GM10248 (cell line): Measurements from ENCODE around the gene CFAP97.
"Not testable (repeated sequence)": the region's sequence is repeated elsewhere in the genome, so short reads cannot be mapped to it uniquely, and the experiment has no call there.

Experiments used
- CTCF ChIA-PET: fragments of 300-600 bp; sonication (Branson Sonifier 250); formaldehyde crosslinking; extraction: SDS; loops from one replicate; lab custom pipeline; 2021; ENCODE audit warnings: antibody characterized with exemption; lab: Yijun Ruan, JAX
- POLR2A ChIA-PET: fragments of 350-650 bp; sonication (Branson Sonifier 250); formaldehyde crosslinking; extraction: SDS; loops from one replicate; lab custom pipeline; 2020; ENCODE audit warnings: antibody characterized with exemption; lab: Yijun Ruan, JAX
- DNase-seq: peaks from one replicate; pipeline ENCODE4 v3.0.0; 2012; ENCODE audit errors: extremely low spot score
- CTCF ChIP-seq: IDR thresholded peaks from 2 replicates; pipeline ENCODE4 v1.5.1; 2012; ENCODE audit warnings: mild to moderate bottlenecking, low read depth; ENCODE audit errors: extremely low read depth, missing control alignments, control extremely low read depth

Gene CFAP97

GRCh38 chr4:185119927-185120630, 83.7 kb downstream of the CFAP97 start:
- POLR2A ChIA-PET, result no interaction called here
- no peak for DNase-seq
- no peak for TF ChIP-seq CTCF
- CTCF ChIA-PET, result interaction anchor here (3.2 kb wide), 1 partner anchor 15 kb away, joined by 11 read pairs; no protein-coding TSS in a partner anchor

GRCh38 chr4:185119467-185119866, 84.3 kb downstream of the CFAP97 start:
- POLR2A ChIA-PET, result interaction anchor here (0.9 kb wide), 1 partner anchor 24 kb away, joined by 3 read pairs; the partner anchor contains the start of gene SLC25A4
- CTCF ChIA-PET, result interaction anchor here (3.2 kb wide), 1 partner anchor 15 kb away, joined by 11 read pairs; no protein-coding TSS in a partner anchor
- DNase-seq, result not testable (repeated sequence)

- CTCF ChIA-PET, result interaction anchor here (1.0 to 3.2 kb wide), 2 partner anchors 9 to 16 kb away, joined by 3 to 11 read pairs; no protein-coding TSS in a partner anchor
- no peak for TF ChIP-seq CTCF
- DNase-seq, result no peak
- POLR2A ChIA-PET, result interaction anchor here (0.9 kb wide), 1 partner anchor 24 kb away, joined by 3 read pairs; the partner anchor contains the start of gene SLC25A4
Observed at GRCh38 chr4:185118876-185119275, 84.9 kb downstream of the CFAP97 start.

- CTCF ChIA-PET, result interaction anchor here (1.3 to 1.5 kb wide), 2 partner anchors 17 kb away, joined by 3 to 4 read pairs; no protein-coding TSS in a partner anchor
- no peak for DNase-seq
Observed at GRCh38 chr4:185117300-185117934, 86.4 kb downstream of the CFAP97 start.

GRCh38 chr4:185115827-185116232, 88.0 kb downstream of the CFAP97 start:
- no peak for DNase-seq
- ChIA-PET POLR2A (no interaction called here), CTCF (interaction anchor here (0.9 to 1.9 kb wide), 6 partner anchors 11 to 76 kb away, joined by 3 to 5 read pairs (median 4); no protein-coding TSS in a partner anchor)
- no peak for TF ChIP-seq CTCF

More at GRCh38 chr4:185117300-185117934, 86.4 kb downstream of the CFAP97 start:
- POLR2A ChIA-PET, result no interaction called here
- no peak for TF ChIP-seq CTCF

- POLR2A ChIA-PET, result no interaction called here
Observed at GRCh38 chr4:185113340-185113739, 90.5 kb downstream of the CFAP97 start.

More at GRCh38 chr4:185113340-185113739, 90.5 kb downstream of the CFAP97 start:
- no peak for TF ChIP-seq CTCF
- CTCF ChIA-PET, result interaction anchor here (2.4 to 2.5 kb wide), 2 partner anchors 18 to 21 kb away, joined by 6 to 7 read pairs; no protein-coding TSS in a partner anchor
- no peak for DNase-seq
